Ascending aorta (tissue), 2 donors: Measurements from ENCODE around the gene KIF17. TPM values are rescaled to one million over a fixed set of nuclear protein-coding genes. Genes with fewer than 3 reads are reported as not detected.
A peak's percentile ranks its signal among the peaks of the same experiment; 100 is the strongest.

Experiments
- DNase-seq, 2 donors: peaks; one replicate each; pipeline ENCODE4 v3.0.0-alpha.2; 2019; ENCODE audit warnings: low spot score in 2 of 2
- H3K27ac ChIP-seq, 2 donors: fragments of 200-600 bp; sonication (generic); one replicate each; pipeline ENCODE4 v1.5.1; 2016 to 2017; ENCODE audit warnings: mild to moderate bottlenecking in 1 of 2
- H3K27me3 ChIP-seq: fragments of 200-600 bp; sonication (generic); one replicate; pipeline ENCODE4 v1.5.1; 2017
- H3K36me3 ChIP-seq, 2 donors: fragments of 200-600 bp; sonication (generic); one replicate each; pipeline ENCODE4 v1.5.1; 2016
- H3K4me1 ChIP-seq, 2 donors: fragments of 200-600 bp; sonication (generic); one replicate each; pipeline ENCODE4 v1.5.1; 2016 to 2017; ENCODE audit warnings: mild to moderate bottlenecking in 1 of 2
- H3K4me3 ChIP-seq, 2 donors: fragments of 200-600 bp; sonication (generic); one replicate each; pipeline ENCODE4 v1.5.1; 2016 to 2017; ENCODE audit warnings: mild to moderate bottlenecking in 1 of 2
- H3K9me3 ChIP-seq, 2 donors: fragments of 200-600 bp; sonication (generic); one replicate each; pipeline ENCODE4 v1.5.1; 2016
- intact Hi-C: fragments of 100-400 bp; cut with DNase I; formaldehyde crosslinking; loops from one replicate; pipeline ENCODE4 v1.15.1; 2023
- total RNA-seq: library from RNA; depleted of rRNA; stranded (reverse); fragments of >200 nt; gene quantifications from one replicate; pipeline ENCODE4 v1.1.0, GENCODE V29; 2016
- TF ChIP-seq, protein P1 (sequence below), 3 experiments: fragments of 200-600 bp in 2 of 3; fragments of 450-650 bp in 1 of 3; sonication (generic) in 2 of 3; IDR thresholded peaks; one replicate each; pipeline ENCODE4 v1.5.1; 2016 to 2019; ENCODE audit warnings: antibody characterized with exemption in 3 of 3, mild to moderate bottlenecking in 1 of 3, moderate library complexity in 1 of 3

The KIF17 gene
- total RNA-seq, 1 donor from 2014 or later = 18.5 TPM

DNA sequence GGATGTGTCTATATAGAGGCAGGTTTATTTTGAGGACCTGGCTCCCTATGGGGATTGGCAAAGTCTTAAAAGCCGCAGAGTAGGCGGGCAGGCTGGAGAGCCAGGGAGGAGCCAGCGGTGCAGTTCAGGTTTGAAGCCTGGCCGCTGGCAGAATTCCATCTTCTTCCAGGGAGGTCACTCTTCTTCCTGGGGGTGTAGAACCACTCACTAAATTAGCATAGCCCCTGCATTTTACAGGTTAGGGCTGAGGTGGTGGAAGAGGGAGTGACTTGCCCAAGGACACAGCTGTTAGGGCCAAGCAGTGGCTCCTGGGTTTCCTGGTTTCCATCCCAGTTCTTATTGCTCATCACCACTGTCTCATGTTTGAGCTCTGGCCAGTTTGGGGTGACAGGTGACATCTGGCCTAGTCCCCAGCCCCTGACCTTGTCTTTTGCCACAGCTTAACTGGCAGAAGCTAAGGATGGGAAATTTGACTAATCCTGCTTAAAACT lies 83.2 kb downstream of the KIF17 start:
- Histone ChIP-seq H3K36me3 (peaks cover 19 to 27% of the 10 kb centered on the region in 2 donors), H3K4me3 (peak overlapping the region; percentile 94 to 98), H3K27ac (no peak overlapping the region), H3K4me1 (peaks cover 11% of the 10 kb centered on the region in 2 donors), H3K9me3 (no peaks in the 10 kb centered on the region), H3K27me3 (no peaks in the 10 kb centered on the region)
- no peak for DNase-seq
- intact Hi-C loops = loop anchor here (5.0 kb wide), 1 partner anchor 57 kb away; no protein-coding TSS in a partner anchor
- TF ChIP-seq, protein P1, sequence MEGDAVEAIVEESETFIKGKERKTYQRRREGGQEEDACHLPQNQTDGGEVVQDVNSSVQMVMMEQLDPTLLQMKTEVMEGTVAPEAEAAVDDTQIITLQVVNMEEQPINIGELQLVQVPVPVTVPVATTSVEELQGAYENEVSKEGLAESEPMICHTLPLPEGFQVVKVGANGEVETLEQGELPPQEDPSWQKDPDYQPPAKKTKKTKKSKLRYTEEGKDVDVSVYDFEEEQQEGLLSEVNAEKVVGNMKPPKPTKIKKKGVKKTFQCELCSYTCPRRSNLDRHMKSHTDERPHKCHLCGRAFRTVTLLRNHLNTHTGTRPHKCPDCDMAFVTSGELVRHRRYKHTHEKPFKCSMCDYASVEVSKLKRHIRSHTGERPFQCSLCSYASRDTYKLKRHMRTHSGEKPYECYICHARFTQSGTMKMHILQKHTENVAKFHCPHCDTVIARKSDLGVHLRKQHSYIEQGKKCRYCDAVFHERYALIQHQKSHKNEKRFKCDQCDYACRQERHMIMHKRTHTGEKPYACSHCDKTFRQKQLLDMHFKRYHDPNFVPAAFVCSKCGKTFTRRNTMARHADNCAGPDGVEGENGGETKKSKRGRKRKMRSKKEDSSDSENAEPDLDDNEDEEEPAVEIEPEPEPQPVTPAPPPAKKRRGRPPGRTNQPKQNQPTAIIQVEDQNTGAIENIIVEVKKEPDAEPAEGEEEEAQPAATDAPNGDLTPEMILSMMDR (IDR thresholded peaks at IDR 0.05) = no peak

DNA sequence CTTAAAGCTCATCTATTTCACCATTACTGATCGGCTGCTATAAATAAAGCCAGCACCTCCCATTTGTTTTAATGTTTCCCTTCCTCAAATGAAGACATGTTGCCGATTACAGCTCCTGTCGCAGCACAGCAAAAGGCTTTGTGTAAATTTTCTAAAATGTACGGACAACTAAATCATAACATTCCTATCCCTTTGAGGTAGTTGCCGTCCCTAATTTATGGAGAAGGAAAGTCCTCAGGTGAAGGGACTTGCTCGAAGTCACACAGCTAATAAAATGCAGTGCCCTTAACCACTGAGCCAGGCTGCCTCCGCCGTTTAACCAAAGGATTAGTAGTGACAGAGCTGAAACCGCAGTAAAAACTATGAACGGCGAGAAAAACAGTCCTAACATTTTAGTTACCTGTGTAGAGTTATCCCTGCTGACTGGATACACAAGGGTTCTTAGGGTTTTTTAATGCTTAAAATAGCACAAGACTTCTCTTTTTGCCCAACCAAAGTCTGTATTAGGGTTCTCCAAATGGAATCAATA lies 83.7 kb downstream of the KIF17 start:
- H3K27me3 ChIP-seq = no peaks in the 10 kb centered on the region
- TF ChIP-seq, protein P1 (IDR thresholded peaks at IDR 0.05) = no peak
- H3K27ac ChIP-seq = peak overlapping the region; percentile 90 to 96
- intact Hi-C loops = loop anchor here (5.0 kb wide), 1 partner anchor 57 kb away; no protein-coding TSS in a partner anchor
- DNase-seq = no peak
- no peaks in the 10 kb centered on the region for H3K9me3 ChIP-seq
- H3K4me3 ChIP-seq = peak overlapping the region; percentile 94 to 98
- peaks cover 16 to 22% of the 10 kb centered on the region in 2 donors for H3K36me3 ChIP-seq
- H3K4me1 ChIP-seq = peaks cover 11% of the 10 kb centered on the region in 2 donors

DNA sequence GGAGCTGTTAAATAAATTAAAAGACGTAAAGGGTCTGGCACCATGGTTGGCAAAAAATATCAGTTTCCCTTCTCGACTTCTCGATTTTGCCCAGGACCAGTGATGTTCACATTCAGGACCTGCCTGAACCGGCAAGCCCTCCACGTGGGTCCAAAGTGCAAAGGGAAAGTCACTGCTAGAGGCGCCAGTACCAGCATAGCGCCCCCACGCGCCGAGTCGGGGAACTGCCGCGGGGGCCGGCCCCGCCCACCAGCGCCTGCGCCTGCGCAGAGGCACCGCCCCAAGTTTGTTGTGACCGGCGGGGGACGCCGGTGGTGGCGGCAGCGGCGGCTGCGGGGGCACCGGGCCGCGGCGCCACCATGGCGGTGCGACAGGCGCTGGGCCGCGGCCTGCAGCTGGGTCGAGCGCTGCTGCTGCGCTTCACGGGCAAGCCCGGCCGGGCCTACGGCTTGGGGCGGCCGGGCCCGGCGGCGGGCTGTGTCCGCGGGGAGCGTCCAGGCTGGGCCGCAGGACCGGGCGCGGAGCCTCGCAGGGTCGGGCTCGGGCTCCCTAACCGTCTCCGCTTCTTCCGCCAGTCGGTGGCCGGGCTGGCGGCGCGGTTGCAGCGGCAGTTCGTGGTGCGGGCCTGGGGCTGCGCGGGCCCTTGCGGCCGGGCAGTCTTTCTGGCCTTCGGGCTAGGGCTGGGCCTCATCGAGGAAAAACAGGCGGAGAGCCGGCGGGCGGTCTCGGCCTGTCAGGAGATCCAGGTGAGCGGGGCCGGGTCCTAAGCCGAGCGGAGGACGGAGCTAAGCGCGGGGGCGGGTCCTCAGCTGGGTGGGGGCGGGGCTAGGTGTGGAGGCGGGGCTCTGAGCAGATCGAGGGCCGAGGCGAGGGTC lies 84.4 kb downstream of the KIF17 start, which contains the start of gene PINK1:
PINK1 (plus strand) TSS at position 269 of the 875 bp plus-strand sequence; CDS start at position 360, 91 bp downstream.
- intact Hi-C loops = loop anchor here (1.0 to 5.0 kb wide), 4 partner anchors 28 to 125 kb away; partner anchors contain the start of genes DDOST and MUL1
- H3K4me3 ChIP-seq = peak within 1 kb of the TSS; percentile 94 to 98
- TF ChIP-seq, protein P1 (IDR thresholded peaks at IDR 0.05) = peak; percentile 95 to 100 (median 98)
- peaks cover 10 to 15% of the 10 kb centered on the region in 2 donors for H3K36me3 ChIP-seq
- peak; percentile 33 to 94 for DNase-seq
- H3K27me3 ChIP-seq = no peaks in the 10 kb centered on the region
- H3K9me3 ChIP-seq = no peaks in the 10 kb centered on the region
- H3K4me1 ChIP-seq = peaks cover 11% of the 10 kb centered on the region in 2 donors
- H3K27ac ChIP-seq = peak within 1 kb of the TSS; percentile 90 to 96

DNA sequence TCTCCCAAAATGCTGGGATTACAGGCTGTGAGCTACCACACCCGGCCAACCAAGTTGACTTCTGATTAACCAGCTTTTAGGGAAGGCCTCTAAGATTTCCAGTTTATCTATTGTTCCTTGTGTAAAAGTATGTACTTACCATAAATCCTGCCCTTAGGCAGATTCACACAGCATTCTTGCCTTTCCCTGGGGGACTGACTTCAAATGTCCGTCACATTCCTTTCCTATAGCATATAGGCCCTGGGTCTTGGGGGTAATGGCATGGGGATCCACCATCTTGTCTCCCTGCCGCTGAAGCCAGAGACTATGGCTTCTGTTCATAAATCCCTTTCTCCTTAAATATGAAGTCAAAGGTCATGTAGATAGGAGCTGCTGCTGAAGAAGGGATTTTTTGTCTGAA lies 85.4 kb downstream of the KIF17 start:
- Histone ChIP-seq H3K4me3 (peak overlapping the region in 1 of 2 donors; percentile 98), H3K36me3 (peaks cover 0 to 4% of the 10 kb centered on the region in 2 donors), H3K27ac (no peak overlapping the region), H3K9me3 (no peaks in the 10 kb centered on the region), H3K4me1 (peaks cover 11% of the 10 kb centered on the region in 2 donors), H3K27me3 (no peaks in the 10 kb centered on the region)
- TF ChIP-seq, protein P1 (IDR thresholded peaks at IDR 0.05) = no peak
- DNase-seq = no peak
- intact Hi-C loops = loop anchor here (5.0 kb wide), 1 partner anchor 55 kb away; no protein-coding TSS in a partner anchor

DNA sequence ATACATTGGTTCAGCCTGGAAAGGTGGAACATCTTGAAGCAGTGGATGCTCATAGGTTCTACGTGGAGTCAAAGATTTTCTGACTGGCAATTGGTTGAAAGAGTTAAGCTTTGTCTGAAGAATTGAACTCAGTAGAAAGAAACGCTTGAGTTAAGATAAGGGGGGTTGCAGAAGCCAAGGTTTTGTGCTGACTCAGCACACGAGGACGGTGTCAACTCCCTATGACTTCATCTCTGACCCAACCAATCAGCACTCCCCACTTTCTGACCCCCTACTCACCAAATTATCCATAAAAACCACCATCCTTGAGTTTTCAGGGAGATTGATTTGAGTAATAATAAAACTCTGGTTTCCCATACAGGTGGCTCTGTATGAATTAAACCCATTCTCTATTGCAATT lies 87.1 kb downstream of the KIF17 start:
- Histone ChIP-seq H3K9me3 (no peaks in the 10 kb centered on the region), H3K27ac (no peak overlapping the region), H3K36me3 (no peaks in the 10 kb centered on the region), H3K4me1 (peaks cover 11% of the 10 kb centered on the region in 2 donors), H3K27me3 (no peaks in the 10 kb centered on the region), H3K4me3 (no peak overlapping the region)
- no peak for DNase-seq
- TF ChIP-seq, protein P1 (IDR thresholded peaks at IDR 0.05) = no peak
- intact Hi-C loops = loop anchor here (5.0 kb wide), 1 partner anchor 53 kb away; no protein-coding TSS in a partner anchor
